CD14-positive monocyte (primary cell): ENCODE results near the gene LRRC43. TPM values are rescaled to one million over a fixed set of nuclear protein-coding genes. Genes with fewer than 3 reads are reported as not detected.
"Not testable (repeated sequence)": the region's sequence is repeated elsewhere in the genome, so short reads cannot be mapped to it uniquely, and the experiment has no call there.

Source experiments
- DNase-seq, 3 donors: peaks; one replicate each; pipeline ENCODE4 v3.0.0-alpha.2; 2011 to 2022
- H2AFZ ChIP-seq: 2 replicates; pipeline ENCODE4 v1.6.0; 2012; ENCODE audit warnings: mild to moderate bottlenecking, low read depth, low read length, inconsistent platforms; ENCODE audit not compliant: insufficient read depth, poor library complexity, severe bottlenecking
- H3K27ac ChIP-seq, 2 donors: 1 replicate in 1 of 2; 2 replicates in 1 of 2; pipeline ENCODE4 v1.5.1; 2012 to 2013; ENCODE audit warnings: low read length in 2 of 2, control low read depth in 1 of 2, inconsistent platforms in 1 of 2, low read depth in 1 of 2, mild to moderate bottlenecking in 1 of 2
- H3K27me3 ChIP-seq, 2 donors: one replicate each; pipeline versions ENCODE4 v1.6.0 to v1.6.1; 2011 to 2013; ENCODE audit warnings: low read length in 2 of 2; ENCODE audit not compliant: control insufficient read depth in 2 of 2, insufficient read depth in 2 of 2
- H3K36me3 ChIP-seq, 2 donors: replicated peaks in 1 of 2; 1 replicate in 1 of 2; 2 replicates in 1 of 2; pipeline versions ENCODE4 v1.5.1 to v1.6.1; 2012 to 2013; ENCODE audit warnings: low read length in 2 of 2, control low read depth in 1 of 2, inconsistent platforms in 1 of 2, mild to moderate bottlenecking in 1 of 2; ENCODE audit not compliant: insufficient read depth in 2 of 2, control insufficient read depth in 1 of 2
- H3K4me1 ChIP-seq, 2 donors: 1 replicate in 1 of 2; 2 replicates in 1 of 2; pipeline versions ENCODE4 v1.5.1 to v1.6.1; 2012 to 2013; ENCODE audit warnings: low read length in 2 of 2, control low read depth in 1 of 2, inconsistent platforms in 1 of 2, mild to moderate bottlenecking in 1 of 2, moderate library complexity in 1 of 2; ENCODE audit not compliant: insufficient read depth in 2 of 2, control insufficient read depth in 1 of 2
- H3K4me2 ChIP-seq: replicated peaks from 2 replicates; pipeline ENCODE3; 2012; ENCODE audit warnings: low read length, moderate library complexity, mild to moderate bottlenecking; ENCODE audit not compliant: poor library complexity, severe bottlenecking; ENCODE audit errors: extremely low read depth
- H3K4me3 ChIP-seq, 3 experiments: fragments of 200-600 bp in 1 of 3; sonication (generic) in 1 of 3; replicated peaks in 1 of 3; 1 replicate in 2 of 3; 2 replicates in 1 of 3; pipeline ENCODE4 v1.5.1; 2011 to 2013; ENCODE audit warnings: low read length in 3 of 3, mild to moderate bottlenecking in 3 of 3, control low read depth in 2 of 3, low read depth in 2 of 3, inconsistent platforms in 1 of 3, moderate library complexity in 1 of 3
- H3K79me2 ChIP-seq: 2 replicates; pipeline ENCODE4 v1.6.0; 2012; ENCODE audit warnings: mild to moderate bottlenecking, control low read depth, inconsistent platforms, low read length, moderate library complexity; ENCODE audit not compliant: insufficient read depth
- H3K9ac ChIP-seq: 2 replicates; pipeline ENCODE4 v1.6.0; 2017; ENCODE audit warnings: low read length, mild to moderate bottlenecking; ENCODE audit not compliant: insufficient read depth, poor library complexity, severe bottlenecking
- H3K9me3 ChIP-seq, 2 donors: replicated peaks in 1 of 2; 1 replicate in 1 of 2; 2 replicates in 1 of 2; pipeline versions ENCODE4 v1.5.1 to v1.6.1; 2012 to 2013; ENCODE audit warnings: low read length in 2 of 2, control low read depth in 1 of 2; ENCODE audit not compliant: control insufficient read depth in 1 of 2, insufficient read depth in 1 of 2
- H4K20me1 ChIP-seq: 2 replicates; pipeline ENCODE4 v1.6.0; 2012; ENCODE audit warnings: mild to moderate bottlenecking, low read length, control low read depth, moderate library complexity; ENCODE audit not compliant: insufficient read depth
- H3K27ac Mint-ChIP-seq, 7 donors: one replicate each; pipeline ENCODE4 v1.8.0; 2020; ENCODE audit warnings: mild to moderate bottlenecking in 7 of 7, mixed read lengths in 7 of 7, moderate library complexity in 6 of 7, inconsistent platforms in 2 of 7
- H3K27me3 Mint-ChIP-seq, 3 donors: one replicate each; pipeline ENCODE4 v1.8.0; 2021 to 2022; ENCODE audit warnings: low read depth in 3 of 3, mild to moderate bottlenecking in 3 of 3, mixed read lengths in 3 of 3, moderate library complexity in 3 of 3, inconsistent platforms in 1 of 3
- H3K36me3 Mint-ChIP-seq, 2 donors: one replicate each; pipeline ENCODE4 v1.8.0; 2020; ENCODE audit warnings: mixed read lengths in 2 of 2, inconsistent platforms in 1 of 2, mild to moderate bottlenecking in 1 of 2
- H3K4me1 Mint-ChIP-seq: one replicate; pipeline ENCODE4 v1.8.0; 2020; ENCODE audit warnings: mild to moderate bottlenecking, mixed read lengths
- H3K4me3 Mint-ChIP-seq, 2 donors: one replicate each; pipeline ENCODE4 v1.8.0; 2020; ENCODE audit warnings: mild to moderate bottlenecking in 2 of 2, mixed read lengths in 2 of 2, moderate library complexity in 1 of 2
- H3K9me3 Mint-ChIP-seq, 7 donors: one replicate each; pipeline ENCODE4 v1.8.0; 2020 to 2022; ENCODE audit warnings: mixed read lengths in 7 of 7, mild to moderate bottlenecking in 6 of 7, moderate library complexity in 6 of 7, inconsistent platforms in 2 of 7
- CTCF ChIP-seq: fragments of 200-600 bp; IDR thresholded peaks from one replicate; pipeline ENCODE4 v1.8.0; 2022; ENCODE audit warnings: antibody characterized with exemption, mild to moderate bottlenecking
- WGBS: methylation state at CpG from one replicate; pipeline ENCODE4 v1.1.5; 2013; ENCODE audit warnings: missing lambda C conversion rate; ENCODE audit not compliant: insufficient coverage; 5-methylcytosine and 5-hydroxymethylcytosine counted together
- intact Hi-C, 2 donors: fragments of 100-400 bp; cut with micrococcal nuclease; formaldehyde crosslinking; loops; one replicate each; pipeline versions ENCODE4 v1.15.0 to v1.15.1; 2023
- polyA plus RNA-seq, 3 donors: library from polyadenylated mRNA; depleted of rRNA in 1 of 3; unstranded in 2 of 3; stranded (reverse) in 1 of 3; fragments of 300-500 nt in 2 of 3; fragments of >200 nt in 1 of 3; fragmentation: Illumina TruSeq in 2 of 3; gene quantifications; 1 replicate in 2 of 3; 2 replicates in 1 of 3; pipeline ENCODE4 v1.2.3, GENCODE V29; 2012 to 2021

LRRC43 gene
- polyA plus RNA-seq, 3 donors: 0.19 TPM; not detected in 2

- H3K9me3 ChIP-seq: no peaks in the 10 kb centered on the region
- H3K27me3 Mint-ChIP-seq: peaks cover 8 to 15% (median 8%) of the 10 kb centered on the region in 3 donors
- H3K4me1 ChIP-seq: no peaks in the 10 kb centered on the region
- H3K27ac Mint-ChIP-seq: no peak overlapping the region
- DNase-seq: no peak
- H3K4me3 Mint-ChIP-seq: no peak overlapping the region
- intact Hi-C loops: no loop called here
- no peaks in the 10 kb centered on the region for H4K20me1 ChIP-seq
- WGBS: 91% methylated on average over 4 of the region's 17 CpGs
- no peak overlapping the region for H3K27ac ChIP-seq
- H3K36me3 ChIP-seq: no peaks in the 10 kb centered on the region
- H3K79me2 ChIP-seq: no peaks in the 10 kb centered on the region
- H3K4me2 ChIP-seq: no peak overlapping the region
- no peaks in the 10 kb centered on the region for H3K27me3 ChIP-seq
- H3K4me1 Mint-ChIP-seq: no peaks in the 10 kb centered on the region
- H3K9me3 Mint-ChIP-seq: no peaks in the 10 kb centered on the region
- no peak for TF ChIP-seq CTCF
- H3K4me3 ChIP-seq: no peak overlapping the region
- no peaks in the 10 kb centered on the region for H3K36me3 Mint-ChIP-seq
- H3K9ac ChIP-seq: no peak overlapping the region
- H2AFZ ChIP-seq: no peak overlapping the region
Observed at GRCh38 chr12:122172262-122172939, 10.5 kb upstream of the LRRC43 start.

GRCh38 chr12:122174155-122174845, 8.6 kb upstream of the LRRC43 start, which contains the start of gene IL31:
Gene IL31 (minus strand): TSS chr12:122174221. CDS start chr12:122174172, 49 bp downstream.
- H3K4me2 ChIP-seq: no peak within 1 kb of the TSS
- H4K20me1 ChIP-seq: no peaks in the 10 kb centered on the region
- no peak within 1 kb of the TSS for H2AFZ ChIP-seq
- H3K4me3 ChIP-seq: no peak within 1 kb of the TSS
- H3K4me1 ChIP-seq: no peaks in the 10 kb centered on the region
- no peak for DNase-seq
- no peak within 1 kb of the TSS for H3K27ac Mint-ChIP-seq
- intact Hi-C loops: no loop called here
- H3K4me3 Mint-ChIP-seq: no peak within 1 kb of the TSS
- no peaks in the 10 kb centered on the region for H3K79me2 ChIP-seq
- no peaks in the 10 kb centered on the region for H3K9me3 Mint-ChIP-seq
- H3K27me3 Mint-ChIP-seq: peaks cover 8 to 17% (median 8%) of the 10 kb centered on the region in 3 donors
- H3K9ac ChIP-seq: no peak within 1 kb of the TSS
- H3K36me3 ChIP-seq: no peaks in the 10 kb centered on the region
- H3K4me1 Mint-ChIP-seq: no peaks in the 10 kb centered on the region
- no peaks in the 10 kb centered on the region for H3K9me3 ChIP-seq
- no peak for TF ChIP-seq CTCF
- H3K27ac ChIP-seq: no peak within 1 kb of the TSS
- no peaks in the 10 kb centered on the region for H3K27me3 ChIP-seq
- WGBS: 92% methylated on average over 13 of the region's 17 CpGs
- H3K36me3 Mint-ChIP-seq: no peaks in the 10 kb centered on the region

- not testable (repeated sequence) for H3K4me1 Mint-ChIP-seq, H3K4me3 Mint-ChIP-seq
- no CpG with 5 or more reads among the region's 4 CpGs for WGBS
Observed at GRCh38 chr12:122176473-122176872, 6.5 kb upstream of the LRRC43 start.

More at GRCh38 chr12:122176473-122176872, 6.5 kb upstream of the LRRC43 start:
- H3K36me3 Mint-ChIP-seq, H3K36me3 ChIP-seq, DNase-seq, H3K9me3 ChIP-seq, H3K27me3 ChIP-seq, H4K20me1 ChIP-seq, intact Hi-C loops, H3K9ac ChIP-seq, H3K27ac ChIP-seq, H3K4me3 ChIP-seq, H3K79me2 ChIP-seq, H3K4me2 ChIP-seq, H3K27ac Mint-ChIP-seq, H3K4me1 ChIP-seq, H3K9me3 Mint-ChIP-seq, H2AFZ ChIP-seq: not testable (repeated sequence)
- peaks cover 8 to 20% (median 11%) of the 10 kb centered on the region in 3 donors for H3K27me3 Mint-ChIP-seq
